H1 (cell line): Measurements from ENCODE around the gene LDB1. TPM values are rescaled to one million over a fixed set of nuclear protein-coding genes. Genes with fewer than 3 reads are reported as not detected.
A peak's percentile ranks its signal among the peaks of the same experiment; 100 is the strongest.

ENCODE experiments used
- CTCF ChIA-PET: fragments of 300-600 bp; sonication (Branson Sonifier 250); formaldehyde crosslinking; loops from one replicate; lab custom pipeline; 2021; ENCODE audit not compliant: partially characterized antibody; lab: Charles Lee
- POLR2A ChIA-PET: fragments of 300-600 bp; sonication (Branson Sonifier 250); formaldehyde crosslinking; loops from one replicate; lab custom pipeline; 2021; ENCODE audit warnings: inconsistent platforms; ENCODE audit not compliant: partially characterized antibody; lab: Charles Lee
- DNase-seq, 2 experiments: peaks; one replicate each; pipeline versions ENCODE4 v3.0.0 to v3.0.0-alpha.2; 2010 to 2022; ENCODE audit warnings: low spot score in 2 of 2, low read depth in 1 of 2, mixed read lengths in 1 of 2
- FAIRE-seq: peaks from 2 replicates; lab custom pipeline; 2011; peaks lifted over from hg19 to GRCh38; lab: Jason Lieb, UNC
- H2AFZ ChIP-seq: 2 replicates; pipeline ENCODE4 v1.8.1; 2012; ENCODE audit warnings: low read length, inconsistent platforms
- H2AK5ac ChIP-seq: 2 replicates; pipeline ENCODE4 v1.6.1; 2013; ENCODE audit warnings: low read depth, low read length
- H2BK120ac ChIP-seq: replicated peaks from 2 replicates; pipeline ENCODE3; 2013; ENCODE audit warnings: low read depth, low read length, inconsistent platforms
- H2BK12ac ChIP-seq: 2 replicates; pipeline ENCODE4 v1.6.1; 2013; ENCODE audit warnings: low read depth, low read length
- H2BK15ac ChIP-seq: 2 replicates; pipeline ENCODE4 v1.6.1; 2013; ENCODE audit warnings: low read length
- H2BK20ac ChIP-seq: 2 replicates; pipeline ENCODE4 v1.6.1; 2013; ENCODE audit warnings: low read length
- H2BK5ac ChIP-seq: 2 replicates; pipeline ENCODE4 v1.6.1; 2013; ENCODE audit warnings: low read depth, low read length
- H3K14ac ChIP-seq: 2 replicates; pipeline ENCODE4 v1.6.1; 2013; ENCODE audit warnings: inconsistent platforms; ENCODE audit not compliant: insufficient read length
- H3K18ac ChIP-seq: 2 replicates; pipeline ENCODE4 v1.6.1; 2013; ENCODE audit warnings: low read length; ENCODE audit errors: extremely low read depth
- H3K23ac ChIP-seq: 2 replicates; pipeline ENCODE4 v1.6.1; 2013; ENCODE audit warnings: inconsistent platforms; ENCODE audit not compliant: insufficient read length
- H3K23me2 ChIP-seq: 2 replicates; pipeline ENCODE4 v1.6.1; 2013; ENCODE audit warnings: low read depth, low read length
- H3K27ac ChIP-seq: 2 replicates; pipeline ENCODE4 v1.6.1; 2011; ENCODE audit warnings: low read depth, low read length, inconsistent platforms
- H3K27me3 ChIP-seq, 4 experiments: replicated peaks in 1 of 4; 1 replicate in 1 of 4; 2 replicates in 3 of 4; pipeline versions ENCODE4 v1.6.1 to v1.8.1; 2011 to 2013; ENCODE audit warnings: low read length in 3 of 4, mild to moderate bottlenecking in 3 of 4, inconsistent platforms in 2 of 4, mixed read lengths in 2 of 4, moderate library complexity in 1 of 4; ENCODE audit not compliant: control insufficient read depth in 3 of 4, insufficient read depth in 3 of 4; ENCODE audit errors: extremely low read depth in 1 of 4
- H3K36me3 ChIP-seq, 4 experiments: 2 replicates each; pipeline versions ENCODE4 v1.6.1 to v1.8.1; 2011 to 2013; ENCODE audit warnings: mild to moderate bottlenecking in 4 of 4, low read length in 3 of 4, moderate library complexity in 2 of 4, control low read depth in 1 of 4, inconsistent platforms in 1 of 4; ENCODE audit not compliant: insufficient read depth in 4 of 4, control insufficient read depth in 2 of 4
- H3K4ac ChIP-seq: replicated peaks from 2 replicates; pipeline ENCODE3; 2013; ENCODE audit warnings: low read length, low read depth, mixed read lengths, inconsistent platforms; ENCODE audit not compliant: insufficient read length
- H3K4me1 ChIP-seq, 4 experiments: replicated peaks in 1 of 4; 1 replicate in 1 of 4; 2 replicates in 3 of 4; pipeline versions ENCODE4 v1.6.1 to v1.8.1; 2011 to 2013; ENCODE audit warnings: low read length in 3 of 4, inconsistent platforms in 2 of 4, mixed read lengths in 1 of 4; ENCODE audit not compliant: insufficient read depth in 4 of 4, control insufficient read depth in 3 of 4
- H3K4me2 ChIP-seq, 2 experiments: 2 replicates each; pipeline versions ENCODE4 v1.6.1 to v1.8.1; 2011 to 2013; ENCODE audit warnings: low read depth in 2 of 2, low read length in 2 of 2, control low read depth in 1 of 2, inconsistent platforms in 1 of 2, mild to moderate bottlenecking in 1 of 2; ENCODE audit not compliant: insufficient read depth in 1 of 2
- H3K4me3 ChIP-seq, 4 experiments: fragments of 200-600, 300-600 bp in 1 of 4; sonication (generic), shearing (Covaris generic), sonication (Bioruptor Twin) in 1 of 4; 2 replicates each; pipeline versions ENCODE4 v1.5.1 to v1.8.1; 2011 to 2016; ENCODE audit warnings: low read length in 4 of 4, low read depth in 3 of 4, control low read depth in 2 of 4, inconsistent platforms in 2 of 4, mild to moderate bottlenecking in 2 of 4, mixed read lengths in 1 of 4, moderate library complexity in 1 of 4; ENCODE audit not compliant: insufficient read depth in 2 of 4; ENCODE audit errors: extremely low read depth in 1 of 4
- H3K56ac ChIP-seq: replicated peaks from 2 replicates; pipeline ENCODE3; 2013; ENCODE audit warnings: low read depth, mild to moderate bottlenecking, mixed read lengths, low read length, inconsistent platforms; ENCODE audit not compliant: insufficient read length
- H3K79me1 ChIP-seq: 2 replicates; pipeline ENCODE4 v1.6.1; 2013; ENCODE audit warnings: low read depth, low read length, control low read depth
- H3K79me2 ChIP-seq, 2 experiments: 2 replicates each; pipeline versions ENCODE4 v1.6.1 to v1.8.1; 2012 to 2013; ENCODE audit warnings: low read length in 2 of 2, mild to moderate bottlenecking in 2 of 2, inconsistent platforms in 1 of 2; ENCODE audit not compliant: insufficient read depth in 2 of 2, control insufficient read depth in 1 of 2
- H3K9ac ChIP-seq, 4 experiments: replicated peaks in 1 of 4; 1 replicate in 1 of 4; 2 replicates in 3 of 4; pipeline versions ENCODE4 v1.6.1 to v1.8.1; 2011 to 2013; ENCODE audit warnings: low read depth in 3 of 4, low read length in 3 of 4, control low read depth in 2 of 4, mild to moderate bottlenecking in 2 of 4, moderate library complexity in 2 of 4, inconsistent platforms in 1 of 4; ENCODE audit errors: extremely low read depth in 1 of 4
- H3K9me3 ChIP-seq, 2 experiments: 2 replicates each; pipeline versions ENCODE4 v1.6.1 to v1.8.1; 2012 to 2013; ENCODE audit warnings: mild to moderate bottlenecking in 2 of 2, moderate library complexity in 2 of 2, control low read depth in 1 of 2, inconsistent platforms in 1 of 2, low read depth in 1 of 2, low read length in 1 of 2, mixed read lengths in 1 of 2; ENCODE audit not compliant: insufficient read depth in 2 of 2
- H4K20me1 ChIP-seq, 2 experiments: replicated peaks in 1 of 2; 2 replicates each; pipeline versions ENCODE3 to v1.8.1; 2011 to 2013; ENCODE audit warnings: inconsistent platforms in 2 of 2, low read length in 2 of 2, mild to moderate bottlenecking in 1 of 2; ENCODE audit not compliant: insufficient read depth in 2 of 2, control insufficient read depth in 1 of 2
- H4K5ac ChIP-seq: 2 replicates; pipeline ENCODE4 v1.6.1; 2013; ENCODE audit warnings: low read length, low read depth, mixed read lengths, inconsistent platforms; ENCODE audit not compliant: insufficient read length
- H4K8ac ChIP-seq: 2 replicates; pipeline ENCODE4 v1.8.0; 2013; ENCODE audit warnings: mild to moderate bottlenecking, moderate library complexity, low read length, inconsistent platforms; ENCODE audit not compliant: insufficient read depth; ENCODE audit errors: extremely low read depth
- H4K91ac ChIP-seq: replicated peaks from 2 replicates; pipeline ENCODE3; 2013; ENCODE audit warnings: low read length, mixed read lengths, inconsistent platforms; ENCODE audit not compliant: insufficient read length
- BACH1 ChIP-seq: IDR thresholded peaks from 2 replicates; pipeline ENCODE4 v1.6.1; 2012; ENCODE audit warnings: low read length, improper control_type of control experiment
- CBX8 ChIP-seq: fragments of 300-800, 300-1000 bp; sonication (generic); IDR thresholded peaks from 2 replicates; pipeline ENCODE4 v1.7.1; 2016; ENCODE audit warnings: low read depth, low read length, borderline replicate concordance
- HDAC6 ChIP-seq: IDR thresholded peaks from one replicate; pipeline ENCODE4 v1.7.1; 2012; ENCODE audit warnings: low read depth, mild to moderate bottlenecking, inconsistent platforms, low read length, moderate library complexity
- KDM5A ChIP-seq: fragments of 200-600 bp; IDR thresholded peaks from 2 replicates; pipeline ENCODE4 v1.7.1; 2012; ENCODE audit warnings: mild to moderate bottlenecking, low read length, inconsistent platforms, mixed read lengths
- NRF1 ChIP-seq: IDR thresholded peaks from 2 replicates; pipeline ENCODE4 v1.6.1; 2011; ENCODE audit warnings: mild to moderate bottlenecking, low read depth, low read length, improper control_type of control experiment
- RAD21 ChIP-seq, 2 experiments: IDR thresholded peaks in 1 of 2; conservative IDR thresholded peaks in 1 of 2; 2 replicates each; pipeline ENCODE4 v1.6.1; 2011; ENCODE audit warnings: low read depth in 2 of 2, low read length in 2 of 2, improper control_type of control experiment in 1 of 2, inconsistent platforms in 1 of 2, mild to moderate bottlenecking in 1 of 2, moderate library complexity in 1 of 2
- RNF2 ChIP-seq: fragments of 200-900, 300-1000 bp; sonication (generic); IDR thresholded peaks from 2 replicates; pipeline ENCODE4 v1.7.1; 2016; ENCODE audit warnings: borderline replicate concordance, low read depth, mild to moderate bottlenecking, antibody characterized with exemption, low read length; ENCODE audit not compliant: poor library complexity, severe bottlenecking; ENCODE audit errors: missing control alignments
- RXRA ChIP-seq: IDR thresholded peaks from 2 replicates; pipeline ENCODE4 v1.6.1; 2011; ENCODE audit warnings: low read depth, mild to moderate bottlenecking, low read length, moderate library complexity; ENCODE audit not compliant: insufficient read depth
- SP2 ChIP-seq: IDR thresholded peaks from 2 replicates; pipeline ENCODE4 v1.6.1; 2012; ENCODE audit warnings: mild to moderate bottlenecking, low read length, inconsistent platforms
- TBP ChIP-seq: IDR thresholded peaks from 2 replicates; pipeline ENCODE4 v1.6.1; 2011; ENCODE audit warnings: low read depth, low read length, improper control_type of control experiment
- TEAD4 ChIP-seq: IDR thresholded peaks from 2 replicates; pipeline ENCODE4 v1.6.1; 2012; ENCODE audit warnings: low read depth, low read length, inconsistent platforms, mixed read lengths
- WGBS, 2 experiments: shearing (Covaris generic) in 1 of 2; methylation state at CpG; one replicate each; pipeline versions ENCODE4 v1.1.6 to v1.1.7; 2013 to 2015; ENCODE audit warnings: low lambda C conversion rate in 2 of 2, mixed read lengths in 2 of 2, inconsistent platforms in 1 of 2, low coverage in 1 of 2, missing lambda C conversion rate in 1 of 2; ENCODE audit not compliant: insufficient replicate concordance in 2 of 2, insufficient coverage in 1 of 2, insufficient read length in 1 of 2; ENCODE audit errors: extremely low coverage in 1 of 2, missing lambda C conversion rate in 1 of 2; 5-methylcytosine and 5-hydroxymethylcytosine counted together
- polyA plus RNA-seq, 7 experiments: library from polyadenylated mRNA; depleted of rRNA in 3 of 7; stranded (reverse) in 5 of 7; unstranded in 2 of 7; fragments of >200 nt in 5 of 7; fragments of 200-250 nt in 2 of 7; gene quantifications; 1 replicate in 5 of 7; 2 replicates in 1 of 7; 4 replicates in 1 of 7; pipeline versions ENCODE4 v1.2.1 to v1.2.3, GENCODE V29; 2011 to 2013; ENCODE audit warnings: missing spikeins in 2 of 7, mixed read lengths in 2 of 7
- total RNA-seq: library from RNA; stranded (reverse); fragmentation: NEBNext Ultra II Directional; extraction: Animal tissue kit (Norgen Biotek cat#: 25700); gene quantifications from 2 replicates; pipeline ENCODE4 v1.2.1, GENCODE V29; 2021

Gene LDB1
- total and polyA plus RNA-seq, 2 of the 8 experiments (the other 6 are each of a cell fraction or from before 2014, with no cell fraction given), result 88.4 to 138 TPM

DNA sequence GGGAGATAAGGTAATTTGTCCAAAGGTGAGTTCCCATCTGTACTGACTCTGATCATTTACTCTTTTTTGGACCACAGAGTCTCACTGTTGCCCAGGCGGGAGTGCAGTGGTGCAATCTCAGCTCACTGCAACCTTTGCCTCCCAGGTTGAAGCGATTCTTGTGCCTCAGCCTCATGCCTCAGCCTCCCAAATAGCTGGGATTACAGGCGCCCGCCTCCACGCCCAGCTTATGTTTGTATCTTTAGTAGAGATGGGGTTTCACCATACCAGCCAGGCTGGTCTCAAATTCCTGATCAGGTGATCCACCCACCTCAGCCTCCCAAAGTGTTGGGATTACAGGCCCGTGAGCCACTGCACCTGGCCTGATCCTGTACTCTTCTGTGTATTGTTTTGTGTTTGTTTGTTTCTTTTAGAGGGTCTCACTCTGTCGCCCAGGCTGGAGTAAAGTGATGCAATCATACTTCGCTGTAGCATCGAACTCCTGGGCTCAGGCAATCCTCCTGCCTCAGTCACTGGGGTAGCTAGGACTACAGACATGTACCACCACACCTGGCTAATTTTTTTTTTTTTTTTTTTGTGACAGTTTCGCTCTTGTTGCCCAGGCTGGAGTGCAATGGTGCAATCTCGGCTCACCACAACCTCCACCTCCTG lies 34.4 kb upstream of the LDB1 start:
- H2BK5ac ChIP-seq, result no peak overlapping the region; the same call in 1 of the 2 replicates
- no peak for FAIRE-seq
- no peak for DNase-seq
- no peak overlapping the region for H4K8ac ChIP-seq
- no peaks in the 10 kb centered on the region for H3K9me3 ChIP-seq
- no peak overlapping the region for H3K14ac ChIP-seq
- ChIA-PET POLR2A (interaction anchor here (1.0 to 17.3 kb wide), 8 partner anchors 11 to 93 kb away, joined by 3 to 408 read pairs (median 18); partner anchors contain the start of genes LDB1 and NOLC1), CTCF (interaction anchor here (1.1 to 2.1 kb wide), 3 partner anchors 15 to 324 kb away, joined by 3 to 7 read pairs (median 3); no protein-coding TSS in a partner anchor)
- H3K23ac ChIP-seq, result no peak overlapping the region
- no peaks in the 10 kb centered on the region for H3K27me3 ChIP-seq
- peaks cover 32 to 50% (median 42%) of the 10 kb centered on the region in 4 experiments for H3K36me3 ChIP-seq
- peaks cover 8% of the 10 kb centered on the region for H3K23me2 ChIP-seq
- H2AFZ ChIP-seq, result no peak overlapping the region
- peaks cover 0 to 8% (median 4%) of the 10 kb centered on the region in 4 experiments; a peak in 5 of 7 replicates for H3K4me1 ChIP-seq
- peaks cover 13% of the 10 kb centered on the region for H3K79me1 ChIP-seq
- H3K4me2 ChIP-seq, result no peak overlapping the region
- peaks cover 12 to 14% of the 10 kb centered on the region in 2 experiments for H4K20me1 ChIP-seq
- H2BK15ac ChIP-seq, result no peak overlapping the region
- H3K18ac ChIP-seq, result no peak overlapping the region
- 94% methylated on average over 9 of the region's 11 CpGs; no CpG with 5 or more reads in 1 of the 2 experiments for WGBS, 2 experiments
- H4K91ac ChIP-seq, result no peak overlapping the region
- no peak overlapping the region for H3K4me3 ChIP-seq
- H2BK20ac ChIP-seq, result no peak overlapping the region
- no peak overlapping the region for H2BK120ac ChIP-seq
- H3K56ac ChIP-seq, result no peak overlapping the region
- no peak overlapping the region for H3K4ac ChIP-seq
- peaks cover 31 to 52% of the 10 kb centered on the region in 2 experiments for H3K79me2 ChIP-seq
- no peak overlapping the region for H4K5ac ChIP-seq
- no peak overlapping the region for H2BK12ac ChIP-seq
- H3K9ac ChIP-seq, result 0 out of 7 replicates have a peak overlapping the region, but pooled peaks of 1 of the 4 experiments have one; percentile 7
- H2AK5ac ChIP-seq, result no peak overlapping the region
- H3K27ac ChIP-seq, result no peak overlapping the region
- TF ChIP-seq KDM5A, result no peak
- no peak for TF ChIP-seq CBX8
- no peak for TF ChIP-seq RXRA
- no peak for TF ChIP-seq NRF1
- TF ChIP-seq SP2, result no peak
- no peak for TF ChIP-seq RNF2
- no peak for TF ChIP-seq HDAC6
- TF ChIP-seq RAD21 (IDR thresholded peaks at IDR 0.05 in 1 of 2, conservative IDR thresholded peaks at IDR 0.05 in 1 of 2; ENCODE audit: low read depth in 2 of 2, low read length in 2 of 2), result no peak
- no peak for TF ChIP-seq TEAD4
- TF ChIP-seq TBP, result no peak
- no peak for TF ChIP-seq BACH1
